ENCODE results near the gene KCNG1.

GRCh38 chr20:51002633-51003032 is 20.3 kb downstream of the KCNG1 start:
- TF ChIP-seq, protein P1, sequence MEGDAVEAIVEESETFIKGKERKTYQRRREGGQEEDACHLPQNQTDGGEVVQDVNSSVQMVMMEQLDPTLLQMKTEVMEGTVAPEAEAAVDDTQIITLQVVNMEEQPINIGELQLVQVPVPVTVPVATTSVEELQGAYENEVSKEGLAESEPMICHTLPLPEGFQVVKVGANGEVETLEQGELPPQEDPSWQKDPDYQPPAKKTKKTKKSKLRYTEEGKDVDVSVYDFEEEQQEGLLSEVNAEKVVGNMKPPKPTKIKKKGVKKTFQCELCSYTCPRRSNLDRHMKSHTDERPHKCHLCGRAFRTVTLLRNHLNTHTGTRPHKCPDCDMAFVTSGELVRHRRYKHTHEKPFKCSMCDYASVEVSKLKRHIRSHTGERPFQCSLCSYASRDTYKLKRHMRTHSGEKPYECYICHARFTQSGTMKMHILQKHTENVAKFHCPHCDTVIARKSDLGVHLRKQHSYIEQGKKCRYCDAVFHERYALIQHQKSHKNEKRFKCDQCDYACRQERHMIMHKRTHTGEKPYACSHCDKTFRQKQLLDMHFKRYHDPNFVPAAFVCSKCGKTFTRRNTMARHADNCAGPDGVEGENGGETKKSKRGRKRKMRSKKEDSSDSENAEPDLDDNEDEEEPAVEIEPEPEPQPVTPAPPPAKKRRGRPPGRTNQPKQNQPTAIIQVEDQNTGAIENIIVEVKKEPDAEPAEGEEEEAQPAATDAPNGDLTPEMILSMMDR (IDR thresholded peaks at IDR 0.05) = no peak
- no peak for TF ChIP-seq POLR2A (IDR thresholded peaks at IDR 0.05)

All from heart left ventricle (tissue), 13 donors.